Measurements from ENCODE around the gene ACAD11. TPM values are rescaled to one million over a fixed set of nuclear protein-coding genes. Genes with fewer than 3 reads are reported as not detected.
"Not testable (repeated sequence)": the region's sequence is repeated elsewhere in the genome, so short reads cannot be mapped to it uniquely, and the experiment has no call there.

The ACAD11 gene
- total RNA-seq, 2 donors from 2014 or later, result 52.8 to 100 TPM

- no peaks in the 10 kb centered on the region for H3K27me3 ChIP-seq (replicated peaks; ENCODE audit: insufficient read depth)
- H3K36me3 ChIP-seq, result peaks cover 4% of the 10 kb centered on the region
- no peaks in the 10 kb centered on the region for H3K9me3 ChIP-seq
- DNase-seq (ENCODE audit: low spot score) (no peak), ATAC-seq (ENCODE audit: insufficient number of reproducible peaks, low FRiP score, low read depth) (no peak)
- peak; percentile 80 for TF ChIP-seq CTCF (IDR thresholded peaks at IDR 0.05)
- H3K4me3 ChIP-seq, result no peak overlapping the region
- no peak overlapping the region for H3K27ac ChIP-seq
- H3K4me1 ChIP-seq (ENCODE audit: control insufficient read depth in 1 of 2, low read depth in 2 of 2), result no peaks in the 10 kb centered on the region
Observed at GRCh38 chr3:132641837-132642538, 17.6 kb downstream of the ACAD11 start.

GRCh38 chr3:132641427-132641826 is 18.2 kb downstream of the ACAD11 start:
- H3K27me3 ChIP-seq (replicated peaks; ENCODE audit: insufficient read depth); H3K36me3 ChIP-seq; H3K4me3 ChIP-seq; H3K4me1 ChIP-seq (ENCODE audit: control insufficient read depth in 1 of 2, low read depth in 2 of 2); H3K9me3 ChIP-seq; DNase-seq (ENCODE audit: low spot score); ATAC-seq (ENCODE audit: insufficient number of reproducible peaks, low FRiP score, low read depth); H3K27ac ChIP-seq: not testable (repeated sequence)

GRCh38 chr3:132638706-132639105 is 20.9 kb downstream of the ACAD11 start:
- no peaks in the 10 kb centered on the region for H3K4me1 ChIP-seq (ENCODE audit: control insufficient read depth in 1 of 2, low read depth in 2 of 2)
- ATAC-seq (ENCODE audit: insufficient number of reproducible peaks, low FRiP score, low read depth), result no peak

GRCh38 chr3:132637590-132637989 is 22.0 kb downstream of the ACAD11 start:
- DNase-seq (ENCODE audit: low spot score), result no peak
- H3K4me3 ChIP-seq, result no peak overlapping the region
- H3K4me1 ChIP-seq (ENCODE audit: control insufficient read depth in 1 of 2, low read depth in 2 of 2), result no peaks in the 10 kb centered on the region
- TF ChIP-seq CTCF (IDR thresholded peaks at IDR 0.05), result no peak
- H3K27ac ChIP-seq, result peak overlapping the region in 1 of 2 donors; percentile 3
- H3K9me3 ChIP-seq, result no peaks in the 10 kb centered on the region
- ATAC-seq (ENCODE audit: insufficient number of reproducible peaks, low FRiP score, low read depth), result no peak
- peaks cover 4% of the 10 kb centered on the region for H3K36me3 ChIP-seq
- no peaks in the 10 kb centered on the region for H3K27me3 ChIP-seq (replicated peaks; ENCODE audit: insufficient read depth)

More at GRCh38 chr3:132638706-132639105, 20.9 kb downstream of the ACAD11 start:
- Histone ChIP-seq H3K4me3 (no peak overlapping the region), H3K9me3 (no peaks in the 10 kb centered on the region), H3K27me3 (replicated peaks; ENCODE audit: insufficient read depth) (no peaks in the 10 kb centered on the region), H3K36me3 (peaks cover 4% of the 10 kb centered on the region), H3K27ac (no peak overlapping the region)
- no peak for TF ChIP-seq CTCF (IDR thresholded peaks at IDR 0.05)
- DNase-seq (ENCODE audit: low spot score), result no peak

- H3K9me3 ChIP-seq, result no peaks in the 10 kb centered on the region
- H3K27ac ChIP-seq, result no peak overlapping the region
- no peak for TF ChIP-seq CTCF (IDR thresholded peaks at IDR 0.05)
- ATAC-seq (ENCODE audit: insufficient number of reproducible peaks, low FRiP score, low read depth) (no peak), DNase-seq (ENCODE audit: low spot score) (no peak)
- no peaks in the 10 kb centered on the region for H3K4me1 ChIP-seq (ENCODE audit: control insufficient read depth in 1 of 2, low read depth in 2 of 2)
- no peak overlapping the region for H3K4me3 ChIP-seq
- H3K36me3 ChIP-seq, result no peaks in the 10 kb centered on the region
- no peaks in the 10 kb centered on the region for H3K27me3 ChIP-seq (replicated peaks; ENCODE audit: insufficient read depth)
Observed at GRCh38 chr3:132635052-132635451, 24.6 kb downstream of the ACAD11 start.

GRCh38 chr3:132630612-132631011 is 29.0 kb downstream of the ACAD11 start:
- Histone ChIP-seq H3K27ac (no peak overlapping the region), H3K9me3 (no peaks in the 10 kb centered on the region), H3K36me3 (no peaks in the 10 kb centered on the region), H3K4me1 (ENCODE audit: control insufficient read depth in 1 of 2, low read depth in 2 of 2) (peaks cover 14 to 16% of the 10 kb centered on the region in 2 donors), H3K27me3 (replicated peaks; ENCODE audit: insufficient read depth) (no peaks in the 10 kb centered on the region), H3K4me3 (no peak overlapping the region)
- DNase-seq (ENCODE audit: low spot score) (no peak), ATAC-seq (ENCODE audit: insufficient number of reproducible peaks, low FRiP score, low read depth) (no peak)
- no peak for TF ChIP-seq CTCF (IDR thresholded peaks at IDR 0.05)

Data from thoracic aorta (tissue), 2 donors.